ENCODE results near the gene RTN4RL2. TPM values are rescaled to one million over a fixed set of nuclear protein-coding genes. Genes with fewer than 3 reads are reported as not detected.

The RTN4RL2 gene
- polyA plus RNA-seq, 3 donors, result 0.40 to 0.53 (median 0.44) TPM

GRCh38 chr11:57521116-57521515, 60.8 kb downstream of the RTN4RL2 start:
- no peak for TF ChIP-seq CTCF (IDR thresholded peaks at IDR 0.05)
- WGBS (ENCODE audit: insufficient coverage), result 100% methylated on average over 1 of the region's 2 CpGs
- H3K4me2 ChIP-seq (replicated peaks; ENCODE audit: extremely low read depth, low read length, poor library complexity, severe bottlenecking), result no peak overlapping the region
- H3K27ac ChIP-seq (ENCODE audit: low read depth in 1 of 2, low read length in 2 of 2), result no peak overlapping the region
- H3K27me3 ChIP-seq (ENCODE audit: control insufficient read depth in 2 of 2, insufficient read depth in 2 of 2, low read length in 2 of 2), result no peaks in the 10 kb centered on the region
- Mint-ChIP-seq H3K36me3 (peaks cover 3 to 7% of the 10 kb centered on the region in 2 donors), H3K27me3 (ENCODE audit: low read depth in 3 of 3) (peaks cover 0 to 8% (median 2%) of the 10 kb centered on the region in 3 donors), H3K9me3 (peaks cover 0 to 6% (median 0%) of the 10 kb centered on the region in 7 donors), H3K27ac (no peak overlapping the region), H3K4me1 (peaks cover 5% of the 10 kb centered on the region), H3K4me3 (no peak overlapping the region)
- H3K4me3 ChIP-seq (replicated peaks in 1 of 3; ENCODE audit: low read depth in 2 of 3, low read length in 3 of 3), result no peak overlapping the region
- H2AFZ ChIP-seq (ENCODE audit: insufficient read depth, low read depth, low read length, poor library complexity, severe bottlenecking), result no peak overlapping the region
- H3K79me2 ChIP-seq (ENCODE audit: insufficient read depth, low read length), result peaks cover under 1% of the 10 kb centered on the region
- no peak overlapping the region for H3K9ac ChIP-seq (ENCODE audit: insufficient read depth, low read length, poor library complexity, severe bottlenecking)
- no peaks in the 10 kb centered on the region for H3K9me3 ChIP-seq (replicated peaks in 1 of 2; ENCODE audit: control insufficient read depth in 1 of 2, insufficient read depth in 1 of 2, low read length in 2 of 2)
- no peaks in the 10 kb centered on the region for H3K36me3 ChIP-seq (replicated peaks in 1 of 2; ENCODE audit: control insufficient read depth in 1 of 2, insufficient read depth in 2 of 2, low read length in 2 of 2)
- intact Hi-C loops (cut with micrococcal nuclease), result no loop called here
- no peaks in the 10 kb centered on the region for H4K20me1 ChIP-seq (ENCODE audit: insufficient read depth, low read length)
- peaks cover under 1 to 2% of the 10 kb centered on the region in 2 donors for H3K4me1 ChIP-seq (ENCODE audit: control insufficient read depth in 1 of 2, insufficient read depth in 2 of 2, low read length in 2 of 2)
- DNase-seq, result no peak

DNA sequence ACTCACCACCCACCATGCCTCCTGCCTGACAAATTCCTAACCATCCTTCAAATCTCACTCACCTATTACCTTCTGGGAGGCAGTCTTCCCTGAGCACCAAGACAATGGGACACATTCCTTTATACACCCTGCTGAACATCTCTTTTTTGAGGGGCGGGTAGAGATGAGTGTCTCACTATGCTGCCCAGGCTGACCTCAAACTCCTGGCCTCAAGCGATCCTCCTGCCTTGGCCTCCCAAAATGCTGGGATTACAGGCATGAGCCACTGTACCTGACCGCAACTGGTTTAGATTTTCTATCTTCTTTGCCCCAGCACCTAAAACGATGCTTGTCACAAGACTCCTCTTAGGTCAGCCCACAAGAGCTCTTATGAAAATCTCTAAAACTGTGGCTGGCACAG, 63.1 kb downstream of the RTN4RL2 start:
- no peak for TF ChIP-seq CTCF (IDR thresholded peaks at IDR 0.05)
- no peak overlapping the region for H3K27ac Mint-ChIP-seq

More for the DNA sequence above, 63.1 kb downstream of the RTN4RL2 start:
- Histone ChIP-seq H3K4me1 (ENCODE audit: control insufficient read depth in 1 of 2, insufficient read depth in 2 of 2, low read length in 2 of 2) (no peaks in the 10 kb centered on the region), H2AFZ (ENCODE audit: insufficient read depth, low read depth, low read length, poor library complexity, severe bottlenecking) (no peak overlapping the region), H3K27me3 (ENCODE audit: control insufficient read depth in 2 of 2, insufficient read depth in 2 of 2, low read length in 2 of 2) (no peaks in the 10 kb centered on the region), H4K20me1 (ENCODE audit: insufficient read depth, low read length) (no peaks in the 10 kb centered on the region), H3K4me3 (replicated peaks in 1 of 3; ENCODE audit: low read depth in 2 of 3, low read length in 3 of 3) (no peak overlapping the region), H3K79me2 (ENCODE audit: insufficient read depth, low read length) (peaks cover under 1% of the 10 kb centered on the region), H3K9me3 (replicated peaks in 1 of 2; ENCODE audit: control insufficient read depth in 1 of 2, insufficient read depth in 1 of 2, low read length in 2 of 2) (no peaks in the 10 kb centered on the region), H3K9ac (ENCODE audit: insufficient read depth, low read length, poor library complexity, severe bottlenecking) (no peak overlapping the region), H3K4me2 (replicated peaks; ENCODE audit: extremely low read depth, low read length, poor library complexity, severe bottlenecking) (no peak overlapping the region), H3K36me3 (replicated peaks in 1 of 2; ENCODE audit: control insufficient read depth in 1 of 2, insufficient read depth in 2 of 2, low read length in 2 of 2) (peaks cover under 1% of the 10 kb centered on the region in 2 donors), H3K27ac (ENCODE audit: low read depth in 1 of 2, low read length in 2 of 2) (no peak overlapping the region)
- WGBS (ENCODE audit: insufficient coverage), result 100% methylated on average over 3 of the region's 4 CpGs
- intact Hi-C loops (cut with micrococcal nuclease), result no loop called here
- Mint-ChIP-seq H3K27me3 (ENCODE audit: low read depth in 3 of 3) (peaks cover 0 to 2% (median 0%) of the 10 kb centered on the region in 3 donors), H3K4me1 (no peaks in the 10 kb centered on the region), H3K9me3 (peaks cover 0 to 6% (median 0%) of the 10 kb centered on the region in 7 donors), H3K4me3 (no peak overlapping the region), H3K36me3 (peaks cover 10 to 16% of the 10 kb centered on the region in 2 donors)
- no peak for DNase-seq

Small RNAs within 50 kb of the gene (small RNA-seq; reads per million reads assigned to genes)
- not detected for gene RNA5SP341 (ENCODE audit: insufficient read length, low read depth)

Other genes with a start within 250 kb of the RTN4RL2 start
- not detected for gene APLNR, start 223.3 kb upstream of the RTN4RL2 start, polyA plus RNA-seq
- 1 to 10 TPM in 1 of 3 donors, under 1 TPM in 2; 0.29 to 1.2 (median 0.50) TPM for gene TNKS1BP1, start 135.6 kb upstream of the RTN4RL2 start, polyA plus RNA-seq
- gene SSRP1, start 124.6 kb upstream of the RTN4RL2 start, polyA plus RNA-seq, result 10 to 100 TPM in 2 of 3 donors, 1 to 10 TPM in 1; 9.8 to 34.7 (median 14.7) TPM
- gene P2RX3, start 122.2 kb upstream of the RTN4RL2 start, polyA plus RNA-seq, result not detected
- not detected for gene PRG3, start 79.4 kb upstream of the RTN4RL2 start, polyA plus RNA-seq
- gene PRG2, start 69.9 kb upstream of the RTN4RL2 start, polyA plus RNA-seq, result 1 to 10 TPM in 1 of 3 donors, not detected in 2; 1.1 TPM
- gene SLC43A3, start 33.4 kb upstream of the RTN4RL2 start, polyA plus RNA-seq, result 100 to 1,000 TPM in 2 of 3 donors, 10 to 100 TPM in 1; 82.4 to 116 (median 109) TPM
- gene SLC43A1, start 55.2 kb downstream of the RTN4RL2 start, polyA plus RNA-seq, result 1 to 10 TPM; 5.4 to 6.2 (median 5.8) TPM
- gene TIMM10, start 70.2 kb downstream of the RTN4RL2 start, polyA plus RNA-seq, result 10 to 100 TPM; 30.4 to 62.1 (median 58.3) TPM
- gene SMTNL1, start 77.1 kb downstream of the RTN4RL2 start, polyA plus RNA-seq, result not detected
- 100 to 1,000 TPM; 101 to 284 (median 268) TPM for gene UBE2L6, start 107.1 kb downstream of the RTN4RL2 start, polyA plus RNA-seq
- 10 to 100 TPM in 1 of 3 donors, 1 to 10 TPM in 2; 7.3 to 10.8 (median 8.5) TPM for gene SERPING1, start 137.2 kb downstream of the RTN4RL2 start, polyA plus RNA-seq
- under 1 TPM in 2 of 3 donors, not detected in 1; 0.36 to 0.56 TPM for gene YPEL4, start 189.4 kb downstream of the RTN4RL2 start, polyA plus RNA-seq
- 10 to 100 TPM in 2 of 3 donors, 1 to 10 TPM in 1; 7.6 to 17.9 (median 12.9) TPM for gene CLP1, start 197.2 kb downstream of the RTN4RL2 start, polyA plus RNA-seq
- 10 to 100 TPM; 28.6 to 37.9 (median 31.8) TPM for gene ZDHHC5, start 207.6 kb downstream of the RTN4RL2 start, polyA plus RNA-seq

All from CD14-positive monocyte (primary cell).